Islet of Langerhans (tissue), 1 donor: Measurements from ENCODE around the gene TFF2.

Experiments used
- FAIRE-seq: peaks from one replicate; lab custom pipeline; 2011; peaks lifted over from hg19 to GRCh38; lab: Jason Lieb, UNC

Gene TFF2

DNA sequence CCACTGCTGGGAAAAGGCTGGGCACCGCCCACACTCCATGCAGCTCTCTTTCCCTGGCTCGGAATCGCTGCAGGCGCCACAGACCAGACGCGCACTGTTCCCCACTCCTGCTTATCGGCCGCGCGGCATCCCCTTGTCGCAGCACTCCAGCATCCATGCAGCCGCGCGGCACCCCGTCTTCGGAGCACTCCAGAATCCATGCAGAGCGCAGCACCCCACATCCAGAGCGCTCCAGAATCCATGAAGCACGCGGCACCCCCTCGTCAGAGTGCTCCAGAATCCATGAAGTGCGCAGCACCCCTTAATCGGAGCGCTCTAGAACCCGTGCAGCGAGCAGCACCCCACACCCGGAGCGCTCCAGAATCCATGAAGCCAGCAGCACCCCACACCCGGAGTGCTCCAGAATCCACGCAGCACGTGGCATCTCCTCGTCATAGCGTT is 45.1 kb downstream of the TFF2 start:
- FAIRE-seq, result no peak

GRCh38 chr21:42304556-42305454 is 46.0 kb downstream of the TFF2 start:
- no peak for FAIRE-seq

GRCh38 chr21:42303443-42303842 is 47.4 kb downstream of the TFF2 start:
- no peak for FAIRE-seq

DNA sequence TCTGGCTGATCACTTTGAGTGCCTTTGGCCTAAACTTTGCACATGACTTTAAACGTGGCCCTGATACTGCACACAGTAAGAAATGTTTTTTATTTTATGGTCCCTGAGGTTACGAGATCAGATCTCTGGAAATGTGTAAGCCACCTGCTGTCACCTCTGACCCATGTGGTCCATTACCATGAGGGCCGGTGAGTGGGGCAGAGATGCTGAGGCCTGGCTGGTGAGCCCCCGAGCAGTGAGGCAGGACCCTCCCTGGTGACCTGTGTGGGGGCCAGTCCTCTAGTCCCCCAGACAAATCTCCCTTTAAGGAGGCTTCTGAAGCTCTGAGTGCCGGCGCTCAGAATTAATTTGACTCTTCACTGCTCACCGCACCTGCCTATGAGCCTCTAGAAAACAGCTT is 48.0 kb downstream of the TFF2 start:
- FAIRE-seq, result no peak

- FAIRE-seq, result no peak
Observed at GRCh38 chr21:42302076-42302650, 48.6 kb downstream of the TFF2 start.

- no peak for FAIRE-seq
Observed at GRCh38 chr21:42301371-42302075, 49.3 kb downstream of the TFF2 start.

DNA sequence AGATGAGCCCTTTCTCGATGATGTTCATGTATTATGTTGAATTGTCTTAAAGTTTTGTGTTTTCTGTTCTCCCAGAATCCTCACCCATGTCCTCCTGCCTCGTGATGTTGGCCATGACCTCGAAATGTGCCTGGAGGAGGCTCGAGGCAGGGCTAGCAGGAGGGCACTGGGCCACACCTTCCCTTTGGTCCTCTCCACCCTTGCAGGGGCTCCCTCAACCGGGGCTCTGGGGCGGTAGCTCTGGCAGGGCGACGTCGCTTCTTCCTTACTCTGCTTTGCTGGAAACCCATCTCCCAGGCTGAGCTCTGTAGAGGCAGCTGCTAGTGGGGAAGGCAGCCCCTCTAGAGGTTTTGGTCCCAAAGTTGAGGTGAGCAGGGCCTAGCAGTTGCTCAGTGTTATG is 49.8 kb downstream of the TFF2 start:
- FAIRE-seq, result no peak

DNA sequence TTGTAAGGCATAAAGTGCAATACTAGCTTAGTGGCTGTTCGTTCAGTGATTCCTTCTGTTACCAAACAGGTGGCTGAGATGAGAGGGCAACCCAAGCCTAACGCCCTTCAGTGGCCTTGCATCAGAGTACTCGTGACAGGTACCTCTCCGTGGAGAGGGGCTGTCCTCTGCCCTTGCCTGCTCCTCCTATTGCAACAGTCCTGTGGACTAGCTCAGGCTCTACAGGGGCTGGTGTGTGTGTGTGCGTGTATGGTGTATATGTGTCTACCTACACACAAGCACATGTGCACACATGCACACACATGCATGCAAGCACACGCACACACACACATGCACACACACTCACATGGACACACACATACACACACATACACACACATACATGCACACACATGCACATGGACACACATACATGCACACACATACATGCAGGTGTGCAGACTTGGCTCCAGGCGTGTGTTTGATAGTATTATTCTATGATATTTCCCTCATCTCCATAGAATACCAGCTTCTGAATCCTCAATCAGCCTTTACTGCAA is 50.7 kb downstream of the TFF2 start:
- FAIRE-seq, result no peak

DNA sequence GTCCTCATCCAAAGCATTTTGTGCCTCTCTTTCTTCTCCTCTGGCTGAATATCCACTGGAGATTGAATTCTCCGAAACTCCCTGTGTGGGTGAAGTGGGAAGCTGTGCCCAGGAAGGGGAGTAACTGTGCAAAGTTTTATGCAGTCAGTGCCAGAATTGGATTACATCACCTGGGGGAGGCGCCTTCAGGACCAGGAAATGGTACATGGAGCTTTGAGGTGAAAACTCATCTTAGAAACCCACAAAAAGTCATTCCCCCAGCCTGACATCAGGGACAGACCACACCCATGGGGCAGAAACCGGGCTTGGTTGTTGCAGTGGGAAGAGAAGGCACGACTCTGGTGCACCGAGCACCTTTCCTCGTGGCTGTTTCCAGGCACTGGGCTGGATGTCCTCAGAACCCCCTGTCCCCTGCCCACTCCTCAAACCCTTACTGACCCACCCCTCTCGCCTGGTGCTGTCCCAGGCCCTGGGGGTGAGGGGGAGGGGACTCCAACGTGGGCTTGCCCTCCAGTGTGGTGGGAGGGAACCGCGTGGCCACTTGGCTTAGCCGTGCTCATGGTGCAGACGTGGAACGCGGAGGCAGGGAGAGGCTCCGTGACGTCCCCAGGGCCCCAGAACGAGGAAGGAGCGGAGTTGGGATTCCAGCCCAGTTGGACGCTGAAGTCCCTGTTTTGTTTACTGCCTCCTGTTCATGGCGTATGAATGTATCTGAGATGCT is 51.3 kb downstream of the TFF2 start:
- FAIRE-seq, result no peak

DNA sequence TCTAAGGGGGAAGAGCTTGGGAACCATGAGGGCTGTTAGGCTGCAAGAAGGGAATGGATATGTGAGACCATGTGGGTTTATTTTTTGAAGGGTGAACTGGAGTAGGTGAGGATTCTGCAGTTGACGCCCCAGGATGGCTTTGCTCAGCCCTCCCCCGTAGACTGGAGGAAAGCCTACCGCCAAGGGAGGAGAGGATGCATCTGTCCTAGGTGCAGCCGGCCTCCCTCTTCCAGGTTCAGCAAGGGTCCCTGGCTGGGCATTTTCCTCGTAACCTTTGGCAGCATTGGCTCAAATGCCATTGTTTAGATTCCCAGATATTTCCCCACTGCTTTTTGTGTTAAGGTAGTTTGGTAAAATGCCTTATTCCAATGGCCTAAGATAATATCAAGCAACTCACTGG is 52.1 kb downstream of the TFF2 start:
- no peak for FAIRE-seq

DNA sequence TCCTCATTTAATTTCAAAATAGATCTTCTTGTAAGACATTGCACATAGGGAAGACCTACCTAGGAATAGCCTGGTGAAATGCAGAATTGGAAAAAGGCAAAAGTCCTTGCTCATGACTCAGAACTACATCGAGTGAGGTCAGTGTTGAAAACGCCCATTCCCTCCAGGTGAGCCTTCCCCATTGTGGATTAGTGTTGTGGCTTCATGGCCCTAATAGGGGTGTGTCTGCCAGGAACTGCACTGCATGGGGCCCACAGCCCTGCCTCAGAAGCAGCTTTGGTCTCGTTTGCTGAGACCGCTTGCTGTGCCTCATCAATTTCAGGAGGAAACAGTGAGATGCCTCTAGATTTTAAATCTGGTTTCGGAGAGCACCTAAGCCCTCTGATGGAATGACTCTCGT is 52.6 kb downstream of the TFF2 start:
- no peak for FAIRE-seq

DNA sequence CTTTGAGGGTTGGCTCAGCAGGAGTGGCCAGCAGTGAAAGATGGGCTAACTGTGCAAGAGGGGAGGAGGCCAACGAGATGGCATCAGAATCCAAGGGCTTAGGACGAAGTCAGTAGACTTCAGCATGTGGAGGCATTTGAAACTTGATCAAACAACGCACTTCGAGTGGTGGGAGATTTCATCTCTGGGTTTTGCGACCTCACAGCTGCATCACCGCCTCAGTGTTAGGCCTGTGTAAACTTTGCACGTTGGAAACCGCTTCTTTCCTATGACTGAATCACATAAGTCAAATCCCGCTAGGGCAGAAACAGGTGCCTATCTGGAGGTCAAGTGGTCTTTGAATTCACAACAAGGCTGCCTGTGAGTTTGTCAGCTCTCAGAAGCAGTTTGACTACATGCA is 53.4 kb downstream of the TFF2 start:
- FAIRE-seq, result no peak

DNA sequence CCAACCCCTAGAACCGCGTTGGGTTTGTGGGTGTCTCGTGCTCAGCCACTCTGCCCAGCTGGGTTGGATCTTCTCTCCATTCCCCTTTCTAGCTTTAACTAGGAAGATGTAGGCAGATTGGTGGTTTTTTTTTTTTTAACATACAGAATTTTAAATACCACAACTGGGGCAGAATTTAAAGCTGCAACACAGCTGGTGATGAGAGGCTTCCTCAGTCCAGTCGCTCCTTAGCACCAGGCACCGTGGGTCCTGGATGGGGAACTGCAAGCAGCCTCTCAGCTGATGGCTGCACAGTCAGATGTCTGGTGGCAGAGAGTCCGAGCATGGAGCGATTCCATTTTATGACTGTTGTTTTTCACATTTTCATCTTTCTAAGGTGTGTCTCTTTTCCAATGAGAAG is 54.3 kb downstream of the TFF2 start:
- FAIRE-seq, result no peak
